HAP-1 (cell line): ENCODE results near the gene MYLK.
"Not testable (repeated sequence)": the region's sequence is repeated elsewhere in the genome, so short reads cannot be mapped to it uniquely, and the experiment has no call there.

ENCODE experiments used
- DNase-seq, 2 experiments: peaks; one replicate each; pipeline ENCODE4 v3.0.0-alpha.2; 2016 to 2020; ENCODE audit warnings: low spot score in 2 of 2
- H3K27me3 ChIP-seq: fragments of 250-450 bp; sonication (Bioruptor Pico); 2 replicates; pipeline ENCODE4 v1.5.1; 2020; ENCODE audit warnings: low read depth, mild to moderate bottlenecking, moderate library complexity
- H3K36me3 ChIP-seq: fragments of 250-450 bp; sonication (Bioruptor Pico); replicated peaks from 2 replicates; pipeline ENCODE4 v1.5.1; 2020; ENCODE audit warnings: mild to moderate bottlenecking
- H3K4me1 ChIP-seq: fragments of 250-450 bp; sonication (Bioruptor Pico); 2 replicates; pipeline ENCODE4 v1.5.1; 2020; ENCODE audit warnings: mild to moderate bottlenecking
- H3K4me3 ChIP-seq: fragments of 250-450 bp; sonication (Bioruptor Pico); 2 replicates; pipeline ENCODE4 v1.5.1; 2020; ENCODE audit warnings: mild to moderate bottlenecking, moderate library complexity
- H3K9me3 ChIP-seq: fragments of 250-450 bp; sonication (Bioruptor Pico); 2 replicates; pipeline ENCODE4 v1.5.1; 2020; ENCODE audit warnings: mild to moderate bottlenecking, moderate library complexity
- in situ Hi-C: fragments of 300-500 bp; cut with MboI; formaldehyde crosslinking; loops from 3 replicates; pipeline ENCODE4 v1.14.3; 2020; ENCODE audit warnings: low sequenced_read_pairs, inconsistent platforms, mixed read lengths

MYLK gene

GRCh38 chr3:123620343-123620742 is 263.8 kb downstream of the MYLK start:
- Histone ChIP-seq H3K4me3 (no peak overlapping the region), H3K27me3 (no peaks in the 10 kb centered on the region), H3K4me1 (no peaks in the 10 kb centered on the region), H3K9me3 (no peaks in the 10 kb centered on the region), H3K36me3 (no peaks in the 10 kb centered on the region)
- peak in 1 of 2 experiments; percentile 15 for DNase-seq
- in situ Hi-C loops = no loop called here

DNA sequence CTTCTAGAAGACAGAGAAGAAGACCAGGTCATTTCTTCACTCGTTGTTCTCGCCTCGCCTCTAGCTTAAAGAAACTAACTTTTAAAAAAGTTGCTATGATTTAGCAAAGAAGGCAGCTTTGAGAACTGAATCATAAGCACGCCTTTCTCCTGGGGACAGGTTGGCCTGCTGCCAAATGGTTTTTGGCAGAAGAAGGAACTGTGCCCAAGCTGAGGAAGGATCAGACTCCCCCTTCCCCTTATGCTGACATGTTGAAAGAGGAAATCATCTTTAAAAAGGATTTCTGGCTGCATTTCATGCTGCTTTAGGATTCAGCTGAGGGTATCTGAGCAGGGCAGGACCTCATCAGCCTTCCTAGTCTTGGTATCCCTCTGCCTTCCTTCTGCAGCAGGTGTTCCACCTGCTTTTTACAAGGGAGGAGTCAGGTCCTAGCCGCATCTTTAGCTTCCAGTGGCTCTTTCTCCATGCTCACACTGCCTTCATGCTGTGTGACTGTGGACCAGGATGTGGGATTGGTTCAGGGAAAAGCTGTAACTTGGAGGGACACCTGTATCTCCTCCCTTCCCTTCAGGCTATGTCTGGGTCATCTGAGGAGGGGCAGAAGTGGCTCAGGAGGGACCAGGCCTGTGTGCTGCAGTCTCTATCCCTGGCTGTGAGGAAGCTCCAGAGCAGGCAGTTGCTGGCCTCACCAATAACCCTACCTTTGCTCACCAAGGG is 265.2 kb downstream of the MYLK start:
- DNase-seq = no peak
- no peak overlapping the region for H3K4me3 ChIP-seq
- H3K36me3 ChIP-seq = no peaks in the 10 kb centered on the region
- H3K4me1 ChIP-seq = no peaks in the 10 kb centered on the region
- no peaks in the 10 kb centered on the region for H3K9me3 ChIP-seq
- in situ Hi-C loops = no loop called here
- no peaks in the 10 kb centered on the region for H3K27me3 ChIP-seq

DNA sequence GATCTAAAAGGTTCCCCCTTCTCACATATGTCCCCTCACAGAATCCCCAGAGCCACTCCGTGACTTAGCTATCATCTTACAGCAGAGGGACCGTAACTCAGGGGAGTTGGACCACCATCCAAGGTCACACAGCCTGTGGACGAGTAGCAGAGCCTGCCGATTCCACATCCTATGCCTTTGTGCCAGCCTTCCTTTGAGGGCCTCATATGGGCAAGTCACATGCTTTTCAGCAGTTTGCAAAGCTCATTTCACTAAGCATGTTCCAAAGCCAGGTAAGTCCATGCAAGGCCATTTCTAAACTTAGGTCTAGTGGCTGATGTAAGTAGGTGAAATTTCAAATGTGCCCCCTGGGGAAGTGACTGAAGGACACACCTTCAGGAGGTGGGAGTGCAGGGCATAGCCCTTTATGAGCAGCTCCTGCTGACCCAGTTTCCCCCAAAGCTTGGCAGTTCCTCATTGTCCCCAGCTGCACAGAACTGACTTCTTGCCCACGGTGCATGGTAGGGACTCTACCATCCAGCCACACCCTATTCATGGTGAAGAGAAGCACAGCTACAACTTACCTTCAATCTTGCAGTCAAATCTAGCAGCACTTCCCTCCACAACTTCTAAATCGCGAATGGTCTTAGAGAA is 265.9 kb downstream of the MYLK start:
- H3K4me3 ChIP-seq = no peak overlapping the region
- H3K27me3 ChIP-seq = no peaks in the 10 kb centered on the region
- H3K36me3 ChIP-seq = no peaks in the 10 kb centered on the region; the same call in 1 of the 2 replicates
- H3K4me1 ChIP-seq = no peaks in the 10 kb centered on the region
- in situ Hi-C loops = no loop called here
- no peak for DNase-seq
- no peaks in the 10 kb centered on the region for H3K9me3 ChIP-seq

DNA sequence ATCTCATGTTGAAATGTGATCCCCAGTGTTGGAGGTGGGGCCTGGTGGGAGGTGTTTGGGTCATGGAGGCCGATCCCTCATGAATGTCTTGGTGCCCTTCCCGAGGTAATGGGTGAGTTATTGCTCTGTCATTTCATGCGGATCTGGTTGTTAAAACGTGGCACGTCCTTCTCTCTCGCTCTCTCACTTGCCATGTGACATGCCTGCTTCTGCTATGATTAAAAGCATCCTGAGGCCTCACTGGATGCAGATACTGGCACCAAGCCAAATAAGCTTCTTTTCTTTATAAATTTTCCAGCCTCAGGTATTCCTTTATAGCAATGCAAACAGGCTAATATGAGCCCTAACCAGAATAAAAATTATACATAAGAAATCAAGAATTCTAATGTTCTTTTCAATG is 267.5 kb downstream of the MYLK start:
- in situ Hi-C loops = no loop called here
- Histone ChIP-seq H3K4me3 (no peak overlapping the region), H3K36me3 (peaks cover 4% of the 10 kb centered on the region), H3K27me3 (no peaks in the 10 kb centered on the region), H3K4me1 (no peaks in the 10 kb centered on the region), H3K9me3 (no peaks in the 10 kb centered on the region)
- DNase-seq = no peak

DNA sequence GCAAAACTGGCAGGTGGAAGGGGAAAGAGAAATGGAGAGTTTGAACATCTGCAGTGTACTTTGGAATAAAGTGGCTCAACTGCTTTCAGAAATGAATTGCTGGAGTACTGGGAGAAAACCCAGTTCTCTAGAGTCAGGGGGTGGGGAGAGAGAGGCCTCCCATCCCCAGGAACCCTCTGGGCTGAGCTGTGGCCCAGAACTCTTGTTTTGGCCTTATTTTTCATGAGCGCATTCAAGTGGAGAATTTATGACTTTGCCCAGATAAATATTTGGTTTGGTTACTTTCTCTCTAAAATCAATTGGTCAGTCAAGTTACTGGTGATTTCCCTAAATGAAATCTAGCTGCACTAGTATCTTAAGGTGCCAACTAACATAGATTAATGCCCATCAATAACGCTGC is 270.6 kb downstream of the MYLK start:
- Histone ChIP-seq H3K4me3 (no peak overlapping the region), H3K36me3 (peaks cover 8% of the 10 kb centered on the region), H3K27me3 (no peaks in the 10 kb centered on the region), H3K9me3 (no peaks in the 10 kb centered on the region), H3K4me1 (no peaks in the 10 kb centered on the region)
- in situ Hi-C loops = no loop called here
- DNase-seq = no peak

DNA sequence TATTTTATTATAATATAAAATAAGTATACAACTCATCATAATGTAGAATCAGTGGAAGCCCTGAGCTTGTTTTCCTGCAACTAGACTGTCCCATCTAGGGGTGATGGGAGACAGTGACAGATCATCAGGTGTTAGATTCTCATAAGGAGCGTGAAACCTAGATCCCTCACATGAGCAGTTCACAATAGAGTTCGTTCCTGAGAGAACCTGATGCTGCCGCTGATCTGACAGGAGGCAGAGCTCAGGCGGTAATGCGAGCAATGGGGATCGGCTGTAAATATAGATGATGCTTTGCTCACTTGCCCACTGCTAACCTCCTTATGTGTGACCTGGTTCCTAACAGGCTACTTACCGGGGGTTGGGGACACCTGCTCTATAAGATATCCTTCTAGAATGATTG is 272.5 kb downstream of the MYLK start:
- H3K9me3 ChIP-seq, in situ Hi-C loops, H3K4me1 ChIP-seq, H3K27me3 ChIP-seq, H3K36me3 ChIP-seq, DNase-seq, H3K4me3 ChIP-seq: not testable (repeated sequence)

DNA sequence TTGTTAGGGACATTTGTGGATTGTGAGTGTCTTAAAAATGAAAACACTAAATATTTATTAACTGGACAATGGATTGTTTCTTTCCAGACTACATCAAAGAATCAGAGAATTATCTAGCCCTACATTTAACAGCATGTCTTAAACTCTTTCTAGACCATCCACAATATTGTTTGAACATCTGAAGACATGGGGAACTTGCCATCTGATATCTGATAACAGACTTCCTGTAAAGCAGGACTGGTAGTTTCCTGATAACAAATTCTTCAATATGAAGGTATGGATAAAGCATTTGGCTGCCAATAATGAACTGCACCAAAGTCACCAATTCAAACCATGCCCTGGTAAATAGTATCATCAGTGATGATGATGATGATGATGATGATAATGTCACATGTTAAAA is 273.1 kb downstream of the MYLK start:
- no peaks in the 10 kb centered on the region for H3K9me3 ChIP-seq

GRCh38 chr3:123610331-123610730 is 273.8 kb downstream of the MYLK start:
- no peak for DNase-seq
- no peaks in the 10 kb centered on the region for H3K9me3 ChIP-seq
- H3K4me3 ChIP-seq = no peak overlapping the region
- H3K36me3 ChIP-seq = peaks cover 11% of the 10 kb centered on the region
- no peaks in the 10 kb centered on the region for H3K4me1 ChIP-seq
- in situ Hi-C loops = no loop called here
- no peaks in the 10 kb centered on the region for H3K27me3 ChIP-seq

More for the DNA sequence above, 273.1 kb downstream of the MYLK start:
- peaks cover 11% of the 10 kb centered on the region for H3K36me3 ChIP-seq
- no peaks in the 10 kb centered on the region for H3K4me1 ChIP-seq
- H3K27me3 ChIP-seq = no peaks in the 10 kb centered on the region
- in situ Hi-C loops = no loop called here
- DNase-seq = no peak
- H3K4me3 ChIP-seq = no peak overlapping the region

- peaks cover 11% of the 10 kb centered on the region for H3K36me3 ChIP-seq
- in situ Hi-C loops = no loop called here
- H3K27me3 ChIP-seq = no peaks in the 10 kb centered on the region
- H3K4me1 ChIP-seq = no peaks in the 10 kb centered on the region
- H3K9me3 ChIP-seq = no peaks in the 10 kb centered on the region
- DNase-seq = no peak
- no peak overlapping the region for H3K4me3 ChIP-seq
Observed at GRCh38 chr3:123609063-123609462, 275.1 kb downstream of the MYLK start.

DNA sequence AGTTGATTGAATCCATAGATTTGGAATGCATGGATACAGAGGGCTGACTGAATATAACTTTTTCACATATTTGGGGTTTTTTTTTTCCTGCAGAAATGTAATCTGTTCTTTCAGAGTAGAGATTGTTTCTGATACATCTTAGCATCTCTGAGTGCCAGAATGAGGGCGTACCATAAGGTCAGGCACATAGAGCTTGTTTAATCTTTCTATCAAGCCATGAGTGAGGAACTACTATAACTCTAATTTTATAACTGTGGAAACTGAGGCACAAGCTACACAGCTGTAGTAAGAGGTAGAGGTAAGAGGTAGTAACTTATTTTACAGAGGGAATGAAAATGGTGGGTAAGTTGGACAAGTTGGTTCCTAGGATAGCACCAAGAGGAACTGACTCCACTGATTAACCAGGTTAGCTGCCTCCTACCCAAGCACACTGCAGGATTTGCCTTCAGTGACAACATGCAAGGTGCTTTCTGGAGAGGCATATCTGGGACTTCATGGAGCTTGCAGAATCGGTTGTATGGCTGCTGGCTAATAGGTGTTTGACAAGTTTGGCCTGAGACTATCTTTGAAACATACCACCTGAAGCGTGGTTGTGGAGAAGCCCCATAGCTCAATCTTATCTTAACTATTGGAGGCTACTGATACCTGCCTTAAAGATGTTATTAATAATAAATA is 275.7 kb downstream of the MYLK start:
- in situ Hi-C loops = no loop called here

GRCh38 chr3:123606527-123606926 is 277.6 kb downstream of the MYLK start:
- peaks cover 7% of the 10 kb centered on the region for H3K36me3 ChIP-seq
- no peak overlapping the region for H3K4me3 ChIP-seq
- in situ Hi-C loops = no loop called here
- no peaks in the 10 kb centered on the region for H3K4me1 ChIP-seq
- DNase-seq = no peak
- H3K27me3 ChIP-seq = no peaks in the 10 kb centered on the region
- H3K9me3 ChIP-seq = no peaks in the 10 kb centered on the region

More for the DNA sequence above, 275.7 kb downstream of the MYLK start:
- no peak for DNase-seq
- no peak overlapping the region for H3K4me3 ChIP-seq
- peaks cover 11% of the 10 kb centered on the region for H3K36me3 ChIP-seq
- no peaks in the 10 kb centered on the region for H3K9me3 ChIP-seq
- no peaks in the 10 kb centered on the region for H3K4me1 ChIP-seq
- no peaks in the 10 kb centered on the region for H3K27me3 ChIP-seq

GRCh38 chr3:123605789-123606234 is 278.3 kb downstream of the MYLK start:
- no peak overlapping the region for H3K4me3 ChIP-seq
- in situ Hi-C loops = no loop called here
- DNase-seq = no peak
- H3K9me3 ChIP-seq = no peaks in the 10 kb centered on the region
- H3K27me3 ChIP-seq = no peaks in the 10 kb centered on the region
- 0 out of 2 replicates have a peak, but pooled peaks cover 3% of the 10 kb centered on the region for H3K36me3 ChIP-seq
- H3K4me1 ChIP-seq = no peaks in the 10 kb centered on the region

DNA sequence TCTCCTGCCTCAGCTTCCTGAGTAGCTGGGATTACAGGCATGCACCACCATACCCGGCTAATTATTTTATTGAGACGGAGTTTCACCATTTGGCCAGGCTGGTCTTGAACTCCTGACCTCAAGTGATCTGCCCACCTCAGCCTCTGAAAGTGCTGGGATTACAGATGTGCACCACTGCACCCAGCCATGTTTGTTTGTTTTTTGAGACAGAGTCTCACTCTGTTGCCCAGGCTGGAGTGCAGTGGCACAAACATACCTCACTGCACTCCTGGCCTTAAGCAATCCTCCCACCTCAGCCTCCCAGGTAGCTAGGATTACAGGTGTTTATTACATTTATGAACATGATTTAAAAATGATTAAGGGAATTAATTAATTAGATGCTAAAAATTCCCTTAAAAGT is 281.0 kb downstream of the MYLK start:
- DNase-seq, H3K4me1 ChIP-seq, H3K36me3 ChIP-seq, in situ Hi-C loops, H3K9me3 ChIP-seq, H3K27me3 ChIP-seq, H3K4me3 ChIP-seq: not testable (repeated sequence)

- in situ Hi-C loops = no loop called here
- Histone ChIP-seq H3K36me3 (0 out of 2 replicates have a peak, but pooled peaks cover 3% of the 10 kb centered on the region), H3K27me3 (no peaks in the 10 kb centered on the region), H3K4me3 (no peak overlapping the region), H3K4me1 (no peaks in the 10 kb centered on the region), H3K9me3 (no peaks in the 10 kb centered on the region)
- DNase-seq = no peak
Observed at GRCh38 chr3:123602325-123602724, 281.8 kb downstream of the MYLK start.
